GM21576 (cell line): ENCODE results near the gene S100A3.
"Not testable (repeated sequence)": the region's sequence is repeated elsewhere in the genome, so short reads cannot be mapped to it uniquely, and the experiment has no call there.

ENCODE experiments used
- ATAC-seq: cut with Tn5 transposase; IDR thresholded peaks from one replicate; pipeline ENCODE4 v1.9.1; 2021; ENCODE audit warnings: mild to moderate bottlenecking, moderate library complexity; ENCODE audit not compliant: unreplicated experiment

S100A3 gene

DNA sequence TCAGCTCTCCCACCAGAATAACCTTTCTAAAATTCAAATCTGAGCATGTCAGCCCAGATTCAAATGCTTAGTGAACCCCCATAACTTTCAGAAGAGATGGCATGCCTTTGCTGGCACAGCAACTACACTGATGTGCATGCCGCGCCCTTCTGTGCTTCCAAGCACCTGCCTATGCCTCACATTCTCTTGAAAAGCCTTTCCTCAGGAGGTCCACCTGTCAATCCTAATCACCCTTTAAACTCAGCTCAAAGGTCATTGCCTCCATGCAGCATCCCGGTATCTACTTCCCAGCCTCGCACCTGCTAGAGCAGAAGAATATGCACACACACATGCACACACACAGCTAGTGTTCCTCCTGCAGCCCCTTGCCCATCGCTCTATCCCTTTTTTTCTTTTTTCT is 21.8 kb upstream of the S100A3 start:
- no peak for ATAC-seq

DNA sequence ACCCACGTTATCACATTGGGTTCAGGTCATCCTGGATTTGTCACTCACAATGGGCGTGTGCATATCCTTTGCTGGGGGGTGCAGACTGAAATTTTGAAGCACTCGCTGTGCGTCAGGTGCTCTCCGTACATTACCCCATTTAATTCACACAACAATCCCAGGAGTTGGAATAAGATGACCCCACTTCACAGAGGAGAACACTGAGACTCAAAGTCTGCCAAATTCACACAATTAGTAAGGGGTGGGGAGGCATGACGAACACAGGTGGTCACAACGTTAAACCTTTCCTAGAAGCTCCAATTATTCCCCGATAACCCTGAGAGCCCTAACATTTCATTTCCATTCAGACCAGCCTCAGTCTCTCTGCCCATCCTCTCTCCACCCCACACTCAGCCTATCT is 20.4 kb upstream of the S100A3 start:
- ATAC-seq, result no peak

DNA sequence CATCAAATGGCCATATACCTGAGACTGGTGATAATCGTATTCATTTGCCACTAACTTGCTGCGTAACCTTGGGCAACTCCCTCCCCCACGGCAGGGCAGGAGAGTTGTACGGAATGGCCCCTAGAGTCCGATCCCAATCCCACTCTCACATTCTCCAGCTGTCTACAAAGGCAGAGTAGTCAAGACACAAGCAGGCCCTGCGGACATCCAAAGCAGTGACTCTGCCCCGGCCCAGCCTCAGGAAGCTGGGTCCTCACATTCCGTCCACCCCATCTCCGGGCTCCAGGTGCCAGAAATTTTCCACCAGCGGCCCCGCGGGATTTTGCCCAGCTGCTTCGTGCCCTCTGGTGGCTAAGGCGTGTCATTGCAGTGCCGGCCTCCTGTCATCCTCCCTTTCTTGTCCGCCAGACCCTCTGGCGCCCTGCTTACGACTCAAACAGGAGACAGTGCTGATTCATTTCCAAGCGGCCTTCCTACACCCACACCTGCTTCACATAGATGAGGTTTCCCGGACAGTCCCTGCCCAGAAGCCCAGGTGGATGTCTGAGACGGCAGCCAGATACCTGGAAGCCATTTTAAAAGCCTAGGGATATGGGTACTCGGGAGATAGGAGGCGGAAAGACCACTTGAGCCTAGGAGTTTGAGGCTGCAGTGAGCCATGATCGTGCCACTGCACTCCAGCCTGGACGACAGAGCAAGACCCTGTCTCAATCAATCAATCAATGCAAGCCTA is 19.5 kb upstream of the S100A3 start:
- ATAC-seq, result no peak

DNA sequence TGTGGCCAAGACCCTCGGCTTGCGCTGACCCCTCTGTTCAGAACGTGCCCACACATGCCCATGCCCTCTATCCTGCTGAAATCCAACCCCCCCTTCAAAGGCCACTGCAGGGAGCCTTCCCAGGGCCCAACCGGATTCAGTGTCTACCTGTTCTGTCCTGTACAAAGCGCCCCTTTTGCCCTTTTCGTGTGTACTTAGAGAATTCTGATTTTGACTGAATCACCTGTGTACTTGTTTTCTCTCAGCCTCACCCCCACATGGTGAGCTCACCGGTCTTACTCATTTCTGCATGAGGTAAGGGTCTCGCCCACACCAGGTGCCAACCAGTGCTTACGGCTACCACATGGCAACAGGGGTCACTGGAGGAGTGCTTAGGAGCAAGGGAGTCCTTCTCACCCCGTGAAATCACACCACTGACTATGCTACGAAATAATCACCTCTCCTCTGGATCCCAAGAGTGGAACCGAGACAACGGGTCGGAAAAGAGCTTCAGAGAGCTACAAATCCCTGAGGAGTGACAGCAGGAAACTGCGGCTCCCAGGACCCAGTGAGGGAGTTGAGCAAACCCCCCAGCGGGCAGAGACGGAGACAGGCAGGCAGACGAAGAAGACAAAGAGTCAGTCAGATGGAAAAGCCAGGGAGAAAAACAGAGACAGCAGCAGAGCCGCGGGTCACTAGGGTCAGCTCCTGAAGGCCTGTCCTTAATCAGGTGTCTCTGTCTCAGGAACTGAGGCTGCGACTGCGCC is 18.7 kb upstream of the S100A3 start:
- no peak for ATAC-seq

DNA sequence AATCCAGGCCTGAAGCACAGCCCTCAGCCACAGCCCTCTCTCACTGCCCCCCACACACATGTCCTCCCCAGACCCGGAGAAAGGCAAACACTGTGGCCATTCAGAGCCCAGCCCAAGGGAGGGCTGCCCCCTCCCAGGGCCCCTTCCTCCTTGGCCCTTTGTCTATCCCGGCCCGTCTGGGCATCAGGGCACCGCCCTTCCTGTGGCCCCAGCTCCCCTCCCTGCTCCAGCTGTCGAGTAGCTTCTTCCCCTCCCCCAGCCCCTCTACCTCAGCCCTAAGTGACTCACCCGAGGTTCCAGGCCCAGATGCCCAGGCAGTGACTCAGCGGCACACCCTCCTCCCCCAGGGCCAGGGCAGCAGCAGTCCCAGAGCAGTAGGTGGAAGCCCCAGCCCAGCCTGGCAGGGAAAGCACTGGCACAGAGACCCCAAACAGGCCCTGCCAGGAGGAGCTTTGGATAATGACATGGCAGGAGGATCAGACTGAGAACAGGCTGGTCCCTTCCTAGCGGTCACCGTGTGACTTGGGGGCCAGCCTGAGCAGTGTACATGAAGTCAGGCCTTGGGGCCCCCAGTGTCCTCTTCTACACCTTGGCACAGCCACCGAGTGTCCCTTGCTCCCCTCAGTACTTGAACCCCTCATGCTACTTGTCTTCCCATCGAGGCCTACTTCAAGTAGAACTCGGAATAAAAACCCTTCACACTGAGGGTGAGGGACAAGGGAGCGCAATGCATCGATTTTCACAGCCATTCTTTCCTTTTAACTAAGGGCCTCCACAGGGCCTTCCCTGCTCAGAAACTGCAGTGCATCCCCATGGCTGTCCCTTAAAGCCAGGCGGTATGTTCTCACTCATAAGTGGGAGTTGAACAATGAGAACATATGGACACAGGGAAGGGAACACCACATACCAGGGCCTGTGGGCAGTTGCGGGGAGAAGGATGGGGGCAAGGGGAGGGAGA is 17.6 kb upstream of the S100A3 start:
- ATAC-seq, result no peak

DNA sequence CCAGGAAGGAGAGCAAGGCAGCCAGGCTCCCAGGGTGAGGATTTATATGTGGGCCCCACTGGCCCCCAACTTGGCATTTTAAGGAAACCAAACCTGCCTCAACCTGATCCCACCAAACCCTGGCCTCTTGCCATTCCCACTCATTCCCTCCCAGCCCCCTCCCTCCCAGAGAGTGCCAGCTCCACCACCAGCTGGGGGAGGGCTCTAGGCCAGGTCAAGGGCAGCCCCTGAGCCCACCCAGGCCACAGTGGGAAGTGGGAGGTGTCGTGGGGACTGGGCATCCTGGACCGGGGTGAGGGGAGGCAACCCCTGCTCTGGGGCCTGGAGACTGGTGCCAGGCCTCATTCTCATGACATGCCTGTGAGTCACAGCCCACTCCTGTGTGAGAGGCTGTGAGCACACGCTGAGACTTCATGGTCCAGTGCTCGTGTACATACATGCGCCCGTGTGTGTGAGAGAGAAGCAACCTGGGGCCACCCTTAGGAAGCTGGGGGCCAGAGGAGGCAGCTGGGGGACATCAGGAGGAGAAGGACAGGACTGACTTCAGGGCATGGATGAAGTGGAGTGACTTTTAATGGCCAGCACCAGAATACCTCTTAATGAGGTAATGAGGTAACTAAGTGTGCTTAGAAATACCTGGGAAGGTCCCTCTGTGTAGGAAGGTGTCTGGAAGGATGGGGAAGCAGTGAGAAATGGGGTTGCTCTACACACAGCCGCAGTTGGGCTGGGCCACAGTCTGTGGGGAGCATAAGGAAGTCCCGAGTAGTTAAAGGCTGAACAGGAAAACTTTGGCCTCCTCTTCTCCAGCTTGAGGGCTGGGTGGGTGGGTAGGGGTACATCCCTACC is 16.7 kb upstream of the S100A3 start, which contains the start of gene S100A2:
S100A2 (minus strand) TSS at position 316 of the 846 bp plus-strand sequence. CDS start 1,967 bp downstream, outside the sequence.
- no peak for ATAC-seq

DNA sequence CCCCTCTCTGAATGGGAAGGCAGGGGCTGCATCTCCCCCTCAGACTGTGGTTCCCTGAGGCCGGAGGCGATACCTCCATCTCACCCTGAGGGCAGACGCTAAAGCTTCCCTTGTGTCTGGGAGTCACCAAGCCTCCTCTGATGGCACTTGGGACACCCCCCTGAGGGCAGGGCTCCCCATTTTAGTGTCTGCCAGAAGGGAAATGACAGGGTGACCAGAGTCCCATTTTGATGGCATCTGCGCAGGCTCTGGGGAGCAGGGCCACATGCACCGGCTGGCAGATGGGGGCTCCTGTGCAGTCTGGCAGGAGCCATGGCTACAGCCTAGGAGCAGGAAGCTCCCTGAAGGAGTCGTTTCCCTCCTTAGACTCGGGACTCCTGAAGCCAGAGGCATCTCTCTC is 14.9 kb upstream of the S100A3 start:
- no peak for ATAC-seq

DNA sequence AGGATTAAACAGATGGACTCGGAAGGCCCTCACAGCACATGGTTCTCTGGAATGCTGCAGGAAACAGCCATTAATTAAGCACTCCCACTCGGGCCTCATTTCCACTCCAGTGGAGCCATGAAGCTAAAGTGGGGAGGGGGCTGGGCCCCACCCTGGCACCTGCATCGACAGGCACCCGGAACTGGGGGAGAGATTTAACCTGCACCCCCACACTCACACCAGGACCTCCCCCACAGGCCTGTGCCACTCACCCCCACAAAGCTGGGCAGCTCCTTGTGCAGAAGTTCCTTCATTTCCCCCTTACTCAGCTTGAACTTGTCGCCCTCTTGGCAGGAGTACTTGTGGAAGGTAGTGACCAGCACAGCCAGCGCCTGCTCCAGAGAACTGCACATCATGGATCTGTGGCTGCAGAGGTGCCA is 14.4 kb upstream of the S100A3 start:
- ATAC-seq, result no peak

DNA sequence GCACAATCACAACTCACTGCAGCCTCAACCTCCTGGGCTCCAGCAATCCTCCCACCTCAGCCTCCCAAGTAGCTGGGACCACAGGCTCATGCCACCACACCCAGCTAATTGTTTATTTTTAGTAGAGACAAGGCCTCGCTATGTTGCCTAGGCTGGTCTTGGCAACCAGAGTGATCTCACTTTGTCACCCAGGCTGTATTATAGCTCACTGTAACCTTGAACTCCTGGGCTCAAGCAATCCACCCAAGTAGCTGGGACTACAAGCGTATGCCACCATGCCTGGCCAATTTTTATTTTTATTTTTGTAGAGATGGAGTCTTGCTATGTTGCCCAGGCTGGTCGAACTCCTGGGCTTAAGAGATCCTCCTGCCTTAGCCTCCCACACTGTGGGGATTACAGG is 13.0 kb upstream of the S100A3 start:
- not testable (repeated sequence) for ATAC-seq

DNA sequence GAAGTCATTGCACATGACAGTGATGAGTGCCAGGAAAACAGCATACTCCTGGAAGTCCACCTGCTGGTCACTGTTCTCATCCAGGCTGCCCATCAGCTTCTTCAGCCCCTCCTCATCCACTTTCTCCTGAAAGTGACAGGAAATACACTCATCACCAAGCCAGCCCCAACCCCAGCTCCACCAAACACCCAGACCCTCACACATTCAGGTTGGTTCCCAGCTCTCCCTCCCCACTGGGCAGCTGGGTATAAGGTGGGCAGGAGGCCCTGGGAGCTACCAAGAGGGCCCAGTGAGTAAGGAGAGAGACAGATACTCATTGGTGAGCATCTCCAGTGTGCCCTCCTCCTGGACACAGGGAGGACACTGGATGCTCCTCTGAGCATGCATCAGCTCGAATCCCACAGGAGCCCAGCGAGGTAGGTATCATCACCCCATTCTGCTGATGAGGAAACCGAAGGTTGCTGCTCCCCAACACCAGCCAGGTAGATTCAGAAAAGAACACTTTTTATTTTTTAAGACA is 12.5 kb upstream of the S100A3 start:
- ATAC-seq, result no peak

DNA sequence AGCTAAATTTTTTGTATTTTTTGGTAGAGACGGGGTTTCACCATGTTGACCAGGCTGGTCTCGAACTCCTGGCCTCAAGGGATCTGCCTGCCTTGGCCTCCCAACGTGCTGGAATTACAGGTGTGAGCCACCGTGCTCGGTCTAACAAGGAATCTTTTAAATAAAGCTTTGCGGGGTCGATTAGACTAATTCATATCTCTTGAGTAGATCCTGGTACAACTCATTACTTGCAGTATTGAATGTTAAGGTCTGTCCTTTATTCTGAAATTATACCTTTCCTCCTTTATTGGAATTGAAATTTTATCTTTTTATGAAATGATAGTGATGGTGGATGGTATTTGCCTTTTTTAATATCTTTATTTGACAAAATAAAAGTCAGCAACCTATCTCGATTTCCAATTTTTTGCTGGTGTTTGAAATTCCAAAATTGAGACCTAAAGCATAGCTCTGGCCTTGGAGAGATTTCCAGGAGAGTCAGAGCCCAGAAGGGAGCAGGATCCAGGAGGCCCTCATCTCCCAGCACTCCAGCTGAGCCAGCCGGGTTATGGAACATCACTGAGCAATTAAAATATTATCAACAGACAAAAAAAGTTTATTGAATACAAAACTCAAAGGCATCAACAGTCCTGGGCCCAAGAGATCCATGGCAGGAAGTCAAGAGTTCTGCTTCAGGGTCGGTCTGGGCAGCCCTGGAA is 11.9 kb upstream of the S100A3 start:
- ATAC-seq, result no peak

DNA sequence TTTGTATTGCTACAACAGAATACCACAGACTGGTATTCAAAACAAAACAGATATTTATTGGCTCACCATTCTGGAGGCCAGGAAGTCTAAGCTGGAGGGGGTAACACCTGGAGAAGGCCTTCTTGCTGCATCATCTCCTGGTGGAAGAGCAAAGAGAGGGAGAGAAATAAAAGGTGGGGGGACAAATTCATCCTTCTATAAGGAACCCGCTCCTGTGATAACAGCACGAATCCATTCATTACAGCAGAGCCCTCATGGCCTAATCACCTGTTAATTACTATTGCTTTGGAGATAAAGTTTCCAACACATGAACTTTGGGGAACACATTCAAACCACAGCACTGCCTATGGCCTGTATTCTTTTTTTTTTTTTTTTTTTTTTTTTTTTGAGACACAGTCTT is 11.2 kb upstream of the S100A3 start:
- ATAC-seq, result no peak

DNA sequence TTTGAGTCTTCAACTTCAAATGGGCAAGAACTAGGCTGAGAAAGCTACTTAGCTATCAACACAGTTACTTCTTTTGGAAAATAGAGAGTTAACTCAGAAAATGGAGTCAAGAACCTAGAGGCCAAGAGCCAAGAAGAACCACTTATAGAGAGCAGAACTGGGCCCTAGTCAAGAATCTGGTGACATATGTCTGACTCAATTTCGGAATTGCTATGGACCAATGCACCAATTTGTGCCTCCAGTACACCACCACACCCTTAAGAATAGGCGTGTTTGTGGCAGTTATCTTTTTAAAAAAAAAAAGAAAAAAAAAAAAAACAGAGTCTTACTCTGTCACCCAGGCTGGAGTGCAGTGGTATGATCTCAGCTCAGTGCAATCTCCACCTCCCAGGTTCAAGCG is 8.8 kb upstream of the S100A3 start:
- ATAC-seq, result no peak

DNA sequence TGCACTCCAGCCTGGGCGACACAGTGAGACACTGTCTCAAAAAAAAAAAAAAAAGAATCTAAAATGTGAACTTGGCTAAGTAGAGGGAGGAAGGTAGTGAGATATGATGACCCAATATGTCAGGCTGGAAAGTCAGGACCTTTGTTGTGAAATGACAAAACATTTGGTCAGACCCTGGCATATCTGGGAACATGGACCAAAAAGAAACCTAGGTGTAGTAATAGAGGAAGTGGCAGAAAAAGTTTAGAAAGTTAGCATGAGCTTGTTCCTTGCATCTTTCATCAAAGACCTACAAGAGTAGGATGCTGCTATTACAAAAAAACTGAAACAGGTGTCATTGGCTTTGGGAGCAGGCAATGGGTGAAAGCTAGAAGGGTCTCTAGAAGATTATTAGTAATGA is 7.3 kb upstream of the S100A3 start:
- no peak for ATAC-seq

DNA sequence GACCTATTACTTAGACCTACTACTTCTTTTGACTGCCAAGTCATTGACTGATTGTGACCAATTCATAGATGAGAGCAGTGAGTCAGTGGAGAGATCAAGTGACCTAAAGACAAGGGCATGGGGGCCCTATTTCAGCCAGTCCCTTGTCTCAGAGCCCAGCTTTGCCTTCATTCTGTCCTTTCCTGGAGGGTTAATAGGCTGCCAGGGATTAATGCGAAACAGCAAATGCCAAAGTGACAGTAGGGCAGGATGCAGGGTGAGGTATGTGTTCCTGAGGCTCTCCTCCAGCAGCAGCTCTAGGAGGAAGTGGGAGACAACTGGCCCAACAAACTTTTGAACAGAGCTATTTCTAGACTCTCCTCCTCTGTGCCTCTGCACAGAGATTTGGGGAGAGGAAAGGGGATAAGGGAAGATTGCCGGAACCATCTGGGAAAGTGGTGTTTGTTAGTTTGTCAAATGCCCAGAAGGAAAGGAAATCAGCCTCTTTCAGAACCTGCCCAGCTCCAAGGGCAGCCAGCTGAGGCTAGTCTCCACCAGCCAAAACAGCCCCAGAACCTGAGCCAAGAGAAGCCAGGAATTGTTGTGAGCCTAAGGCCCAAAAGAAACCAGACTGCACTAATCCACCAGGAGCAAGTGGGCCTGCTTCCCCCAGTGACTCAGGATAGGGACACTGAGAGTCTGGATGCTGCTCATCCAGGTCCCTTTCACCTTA is 4.9 kb upstream of the S100A3 start:
- no peak for ATAC-seq

DNA sequence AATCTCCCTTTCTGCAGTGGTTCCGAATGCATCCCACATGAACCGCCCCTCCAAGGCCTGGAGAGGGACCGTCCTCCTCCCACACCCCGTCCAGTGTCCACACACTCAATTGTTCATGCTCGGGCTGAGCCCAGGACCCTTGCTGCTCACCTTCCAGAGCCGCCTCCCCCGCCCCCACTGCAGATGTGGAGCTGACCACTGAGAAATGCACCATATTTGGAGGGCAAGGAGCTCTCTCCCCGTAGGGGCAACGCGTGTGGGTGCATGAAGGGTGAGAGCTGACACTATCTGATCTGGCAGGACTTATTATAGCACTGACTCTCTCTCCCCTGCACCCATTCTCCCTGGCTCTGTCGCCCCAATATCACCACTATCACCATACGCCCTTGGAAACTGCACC is 4.0 kb upstream of the S100A3 start:
- ATAC-seq, result no peak

DNA sequence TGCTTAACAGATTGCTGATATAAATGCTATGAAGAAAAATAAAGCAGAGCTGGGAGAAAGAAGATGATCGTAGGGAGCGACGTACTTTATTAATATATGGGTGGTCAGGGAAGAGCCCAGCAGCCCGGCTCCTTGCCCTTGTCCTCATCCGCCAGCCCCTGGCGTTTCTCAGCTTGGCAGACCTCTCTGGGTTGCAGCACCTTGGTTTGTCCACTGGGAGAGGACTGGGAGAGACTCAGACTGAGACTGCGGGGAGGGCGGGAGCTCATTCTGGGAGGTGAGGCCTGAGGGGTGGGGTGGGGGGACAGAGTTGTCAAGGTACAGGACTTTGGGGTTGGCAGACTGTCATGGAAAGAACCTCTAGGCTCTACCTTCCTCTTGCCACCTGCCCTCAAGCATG is 3.3 kb upstream of the S100A3 start:
- ATAC-seq, result no peak

DNA sequence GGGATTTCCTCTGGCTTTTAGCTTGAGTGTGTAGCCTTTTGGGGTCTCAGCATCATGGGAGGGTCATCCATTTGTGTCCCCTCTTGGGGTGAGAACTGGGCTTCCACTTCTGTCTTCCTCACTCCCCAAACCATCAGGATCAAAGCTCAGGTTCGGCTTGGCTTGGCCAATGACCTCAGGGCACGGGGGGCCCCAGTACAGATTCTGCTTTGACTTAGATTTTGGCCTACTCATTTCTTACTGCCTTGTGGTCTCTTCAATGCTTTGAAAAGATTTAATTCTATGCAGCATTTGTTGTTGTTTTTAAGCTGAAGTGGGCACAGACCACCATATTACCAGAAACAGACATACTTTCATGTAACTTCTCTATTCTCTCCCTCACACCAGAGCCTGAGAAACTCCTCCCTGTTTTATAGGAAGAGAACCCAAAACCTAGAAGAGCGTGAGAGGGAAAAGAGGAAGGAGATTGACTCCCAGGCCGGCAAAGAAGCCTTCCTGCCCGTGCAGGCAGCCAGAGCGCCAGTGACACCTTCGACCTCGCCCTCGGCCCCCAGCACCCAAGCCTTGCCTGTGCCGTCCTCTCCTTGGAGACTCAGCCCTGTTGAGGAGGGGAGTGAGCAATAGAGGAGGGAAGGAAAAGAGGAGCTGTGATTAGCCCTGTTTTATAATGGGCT is 1.9 kb upstream of the S100A3 start:
- no peak for ATAC-seq
